NCI-H82 treated with DMSO at 0.1 percent for 48 hours (cell line): ENCODE data around the gene CAMTA2.
"Not testable (repeated sequence)": the region's sequence is repeated elsewhere in the genome, so short reads cannot be mapped to it uniquely, and the experiment has no call there.

Experiments used
- DNase-seq: peaks from one replicate; lab custom pipeline; 2025; ENCODE audit not compliant: unreplicated experiment; lab: John Stamatoyannopoulos, UW

Gene CAMTA2, protein sequence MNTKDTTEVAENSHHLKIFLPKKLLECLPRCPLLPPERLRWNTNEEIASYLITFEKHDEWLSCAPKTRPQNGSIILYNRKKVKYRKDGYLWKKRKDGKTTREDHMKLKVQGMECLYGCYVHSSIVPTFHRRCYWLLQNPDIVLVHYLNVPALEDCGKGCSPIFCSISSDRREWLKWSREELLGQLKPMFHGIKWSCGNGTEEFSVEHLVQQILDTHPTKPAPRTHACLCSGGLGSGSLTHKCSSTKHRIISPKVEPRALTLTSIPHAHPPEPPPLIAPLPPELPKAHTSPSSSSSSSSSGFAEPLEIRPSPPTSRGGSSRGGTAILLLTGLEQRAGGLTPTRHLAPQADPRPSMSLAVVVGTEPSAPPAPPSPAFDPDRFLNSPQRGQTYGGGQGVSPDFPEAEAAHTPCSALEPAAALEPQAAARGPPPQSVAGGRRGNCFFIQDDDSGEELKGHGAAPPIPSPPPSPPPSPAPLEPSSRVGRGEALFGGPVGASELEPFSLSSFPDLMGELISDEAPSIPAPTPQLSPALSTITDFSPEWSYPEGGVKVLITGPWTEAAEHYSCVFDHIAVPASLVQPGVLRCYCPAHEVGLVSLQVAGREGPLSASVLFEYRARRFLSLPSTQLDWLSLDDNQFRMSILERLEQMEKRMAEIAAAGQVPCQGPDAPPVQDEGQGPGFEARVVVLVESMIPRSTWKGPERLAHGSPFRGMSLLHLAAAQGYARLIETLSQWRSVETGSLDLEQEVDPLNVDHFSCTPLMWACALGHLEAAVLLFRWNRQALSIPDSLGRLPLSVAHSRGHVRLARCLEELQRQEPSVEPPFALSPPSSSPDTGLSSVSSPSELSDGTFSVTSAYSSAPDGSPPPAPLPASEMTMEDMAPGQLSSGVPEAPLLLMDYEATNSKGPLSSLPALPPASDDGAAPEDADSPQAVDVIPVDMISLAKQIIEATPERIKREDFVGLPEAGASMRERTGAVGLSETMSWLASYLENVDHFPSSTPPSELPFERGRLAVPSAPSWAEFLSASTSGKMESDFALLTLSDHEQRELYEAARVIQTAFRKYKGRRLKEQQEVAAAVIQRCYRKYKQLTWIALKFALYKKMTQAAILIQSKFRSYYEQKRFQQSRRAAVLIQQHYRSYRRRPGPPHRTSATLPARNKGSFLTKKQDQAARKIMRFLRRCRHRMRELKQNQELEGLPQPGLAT

GRCh38 chr17:4986951-4987766 lies at the start of gene CAMTA2:
TSS of gene CAMTA2 (minus strand) at chr17:4987675. CDS start at chr17:4986222, 1,453 bp downstream.
- peak; percentile 89 for DNase-seq

GRCh38 chr17:5035315-5035714 lies 47.8 kb upstream of the CAMTA2 start, which contains the start of gene SLC52A1:
TSS of gene SLC52A1 (minus strand) at chr17:5035426. CDS start at chr17:5034606, 820 bp downstream.
- DNase-seq = no peak

DNA sequence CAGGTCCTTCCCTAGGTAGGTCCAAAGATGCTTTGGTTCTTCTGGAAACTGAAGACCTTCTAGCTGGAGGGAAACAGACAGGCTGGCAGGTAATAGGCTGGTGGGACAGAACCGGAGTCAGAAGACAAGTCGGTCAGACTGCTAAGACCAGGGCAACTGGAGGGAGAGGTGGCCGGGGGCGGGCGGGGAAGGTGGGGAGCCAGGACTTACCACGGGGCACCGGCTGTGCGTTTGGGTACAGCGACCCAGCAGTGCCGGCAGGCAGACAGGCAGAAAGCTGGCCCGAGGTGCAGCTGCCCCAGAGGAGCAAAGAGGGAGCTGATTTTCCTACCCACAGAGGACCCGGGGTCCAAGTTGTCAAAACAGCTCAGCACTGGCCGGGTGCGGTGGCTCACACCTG lies 47.2 kb upstream of the CAMTA2 start:
- DNase-seq = no peak

GRCh38 chr17:5034063-5034462 lies 46.6 kb upstream of the CAMTA2 start:
- DNase-seq = no peak

DNA sequence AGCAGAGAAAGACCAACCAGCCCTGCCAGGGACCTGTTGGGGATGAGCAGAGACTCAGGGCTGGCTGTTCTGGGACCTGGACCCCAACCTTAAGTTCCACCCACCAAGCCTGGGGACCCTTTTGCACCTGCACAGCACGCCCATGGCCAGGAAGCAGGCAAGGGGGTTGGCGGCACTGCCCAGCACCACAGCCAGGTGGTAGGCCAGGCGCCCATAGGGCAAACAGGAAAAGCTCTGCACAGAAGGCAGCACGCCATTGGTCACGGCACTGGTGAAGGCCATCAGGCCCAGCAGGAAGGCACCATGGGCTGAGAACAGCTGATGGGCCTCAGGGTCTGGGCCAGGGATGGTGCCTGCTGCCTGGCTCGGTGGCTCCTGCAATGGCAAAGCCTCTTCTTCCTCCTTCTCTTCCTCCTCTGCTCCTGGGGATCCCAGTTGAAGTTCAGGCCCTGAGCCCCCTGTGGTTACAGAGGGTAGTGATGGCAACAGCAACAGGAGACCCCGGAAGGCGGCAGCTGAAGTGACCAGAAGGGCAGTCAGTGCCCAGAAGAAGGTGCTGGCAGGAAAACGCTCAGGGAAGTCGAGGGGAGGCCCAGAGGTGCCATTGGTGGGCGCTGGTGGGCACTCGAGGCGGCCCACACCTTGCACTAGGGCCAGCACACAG lies 46.0 kb upstream of the CAMTA2 start:
- no peak for DNase-seq

DNA sequence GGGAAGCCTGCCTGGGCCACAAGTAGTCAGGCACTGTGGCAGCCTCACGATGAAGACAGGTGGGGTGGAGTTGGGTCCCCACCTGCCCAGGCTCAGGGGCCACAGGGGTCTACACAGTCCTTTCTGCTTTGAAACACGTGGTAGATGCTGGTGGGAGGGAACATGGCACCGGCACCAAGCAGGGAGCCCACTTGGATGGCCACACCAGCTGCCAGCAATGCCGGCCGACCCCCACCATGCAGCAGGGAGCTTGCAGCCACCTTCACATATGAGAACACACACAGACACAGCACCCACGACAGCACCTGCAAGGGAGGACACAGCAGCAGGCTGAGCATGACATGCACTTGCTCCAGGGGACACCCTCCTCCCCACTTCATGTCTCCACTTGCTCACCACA lies 45.4 kb upstream of the CAMTA2 start:
- no peak for DNase-seq

- DNase-seq = peak; percentile 68
Observed at GRCh38 chr17:5031365-5032082, 44.0 kb upstream of the CAMTA2 start.

- DNase-seq = not testable (repeated sequence)
Observed at GRCh38 chr17:5030168-5030567, 42.7 kb upstream of the CAMTA2 start.

GRCh38 chr17:5027916-5028315 lies 40.4 kb upstream of the CAMTA2 start:
- no peak for DNase-seq

- no peak for DNase-seq
Observed at GRCh38 chr17:5027299-5027698, 39.8 kb upstream of the CAMTA2 start.

- DNase-seq = no peak
Observed at GRCh38 chr17:5024604-5025003, 37.1 kb upstream of the CAMTA2 start.

- no peak for DNase-seq
Observed at GRCh38 chr17:5023588-5024147, 36.2 kb upstream of the CAMTA2 start.

- DNase-seq = no peak
Observed at GRCh38 chr17:5022171-5022711, 34.8 kb upstream of the CAMTA2 start.

DNA sequence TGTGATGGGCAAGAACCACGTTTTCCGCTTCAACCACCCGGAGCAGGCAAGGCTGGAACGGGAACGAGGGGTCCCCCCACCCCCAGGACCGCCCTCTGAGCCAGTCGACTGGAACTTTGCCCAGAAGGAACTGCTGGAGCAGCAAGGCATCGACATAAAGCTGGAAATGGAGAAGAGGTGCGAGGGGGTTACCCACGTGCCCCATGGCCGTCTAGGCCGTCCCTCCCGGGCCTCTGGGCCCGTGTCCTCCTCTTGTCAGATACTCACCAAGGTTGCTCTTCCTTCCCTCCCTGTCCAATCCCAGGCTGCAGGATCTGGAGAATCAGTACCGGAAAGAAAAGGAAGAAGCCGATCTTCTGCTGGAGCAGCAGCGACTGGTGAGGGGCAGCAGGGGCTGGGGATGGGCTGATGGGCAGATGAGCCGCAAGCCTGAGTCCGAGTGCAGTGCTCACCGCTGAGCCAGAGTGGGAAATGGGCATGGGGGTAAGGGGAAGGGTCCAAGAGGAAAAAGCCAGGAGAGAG lies 33.1 kb upstream of the CAMTA2 start:
- DNase-seq = no peak

DNA sequence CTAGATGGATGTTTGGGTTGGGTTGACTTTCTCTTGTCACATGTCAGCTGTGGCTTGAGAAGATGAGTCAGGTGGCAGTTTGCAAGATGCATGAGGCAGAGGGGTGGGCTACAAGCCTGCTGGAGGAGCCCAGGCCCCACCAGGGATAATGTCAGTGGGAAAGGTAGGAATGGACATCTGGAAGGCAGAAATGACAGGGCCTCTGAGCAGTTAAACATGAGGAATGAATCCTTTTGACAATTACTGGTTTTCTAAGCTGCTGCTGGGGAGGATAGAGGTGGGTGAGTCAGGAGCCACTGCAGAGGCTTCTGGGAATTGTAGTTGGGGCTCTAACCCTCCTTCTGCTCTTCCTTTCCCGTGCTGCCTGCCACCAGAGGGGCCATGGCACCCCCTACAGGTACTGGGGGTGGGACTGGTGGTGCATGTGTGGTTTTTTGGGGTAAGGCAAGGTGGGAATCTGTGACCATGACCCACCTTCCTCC lies 32.0 kb upstream of the CAMTA2 start:
- DNase-seq = no peak

- no peak for DNase-seq
Observed at GRCh38 chr17:5014357-5014756, 26.9 kb upstream of the CAMTA2 start.

GRCh38 chr17:5011928-5012327 lies 24.5 kb upstream of the CAMTA2 start:
- no peak for DNase-seq

- no peak for DNase-seq
Observed at GRCh38 chr17:5003214-5003867, 15.9 kb upstream of the CAMTA2 start.
